H1 (cell line): ENCODE results near the gene GHRH.

Experiments
- NRF1 ChIP-seq: IDR thresholded peaks from 2 replicates; pipeline ENCODE4 v1.6.1; 2011; ENCODE audit warnings: mild to moderate bottlenecking, low read depth, low read length, improper control_type of control experiment
- POLR2AphosphoS5 ChIP-seq: IDR thresholded peaks from 2 replicates; pipeline ENCODE4 v1.6.1; 2011; ENCODE audit warnings: low read depth, low read length
- TF ChIP-seq, protein P1 (sequence below), 3 experiments: IDR thresholded peaks; 1 replicate in 2 of 3; 2 replicates in 1 of 3; pipeline versions ENCODE4 v1.5.1 to v1.6.1; 2011; ENCODE audit warnings: low read length in 3 of 3, mild to moderate bottlenecking in 3 of 3, inconsistent platforms in 2 of 3, low read depth in 1 of 3, moderate library complexity in 1 of 3; ENCODE audit not compliant: insufficient read depth in 1 of 3; ENCODE audit errors: control extremely low read depth in 1 of 3
- TF ChIP-seq, protein P2 (sequence below): IDR thresholded peaks from 2 replicates; pipeline ENCODE4 v1.6.1; 2011; ENCODE audit warnings: low read depth, mild to moderate bottlenecking, low read length; ENCODE audit not compliant: insufficient read depth

DNA sequence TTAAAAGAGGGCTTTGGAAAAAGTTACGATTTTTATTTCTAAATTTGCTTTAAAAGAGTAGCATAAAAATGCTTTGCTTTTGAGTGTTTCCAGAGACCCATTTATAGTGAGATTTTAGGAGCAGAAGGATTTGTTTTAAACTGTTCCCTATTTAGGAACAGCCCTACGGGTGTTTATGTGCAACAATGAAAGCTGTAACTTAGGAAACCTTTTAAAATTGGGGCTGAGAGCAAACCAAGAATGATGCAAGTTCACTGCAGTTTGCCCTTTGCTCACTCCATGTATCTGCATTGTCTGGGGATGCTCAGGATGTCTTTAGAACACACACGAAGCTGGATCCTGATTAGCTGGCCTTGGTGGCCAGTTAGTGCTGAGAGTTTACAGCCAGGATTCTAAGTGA is 40.9 kb downstream of the GHRH start:
- TF ChIP-seq, protein P1, sequence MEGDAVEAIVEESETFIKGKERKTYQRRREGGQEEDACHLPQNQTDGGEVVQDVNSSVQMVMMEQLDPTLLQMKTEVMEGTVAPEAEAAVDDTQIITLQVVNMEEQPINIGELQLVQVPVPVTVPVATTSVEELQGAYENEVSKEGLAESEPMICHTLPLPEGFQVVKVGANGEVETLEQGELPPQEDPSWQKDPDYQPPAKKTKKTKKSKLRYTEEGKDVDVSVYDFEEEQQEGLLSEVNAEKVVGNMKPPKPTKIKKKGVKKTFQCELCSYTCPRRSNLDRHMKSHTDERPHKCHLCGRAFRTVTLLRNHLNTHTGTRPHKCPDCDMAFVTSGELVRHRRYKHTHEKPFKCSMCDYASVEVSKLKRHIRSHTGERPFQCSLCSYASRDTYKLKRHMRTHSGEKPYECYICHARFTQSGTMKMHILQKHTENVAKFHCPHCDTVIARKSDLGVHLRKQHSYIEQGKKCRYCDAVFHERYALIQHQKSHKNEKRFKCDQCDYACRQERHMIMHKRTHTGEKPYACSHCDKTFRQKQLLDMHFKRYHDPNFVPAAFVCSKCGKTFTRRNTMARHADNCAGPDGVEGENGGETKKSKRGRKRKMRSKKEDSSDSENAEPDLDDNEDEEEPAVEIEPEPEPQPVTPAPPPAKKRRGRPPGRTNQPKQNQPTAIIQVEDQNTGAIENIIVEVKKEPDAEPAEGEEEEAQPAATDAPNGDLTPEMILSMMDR (IDR thresholded peaks at IDR 0.05; ENCODE audit: control extremely low read depth in 1 of 3, insufficient read depth in 1 of 3, low read depth in 1 of 3, low read length in 3 of 3): no peak
- TF ChIP-seq, protein P2, sequence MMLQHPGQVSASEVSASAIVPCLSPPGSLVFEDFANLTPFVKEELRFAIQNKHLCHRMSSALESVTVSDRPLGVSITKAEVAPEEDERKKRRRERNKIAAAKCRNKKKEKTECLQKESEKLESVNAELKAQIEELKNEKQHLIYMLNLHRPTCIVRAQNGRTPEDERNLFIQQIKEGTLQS: no peak
- TF ChIP-seq NRF1 (no peak), POLR2AphosphoS5 (no peak)
